NCI-H460 (cell line): Measurements from ENCODE around the gene FNDC3B. TPM values are rescaled to one million over a fixed set of nuclear protein-coding genes. Genes with fewer than 3 reads are reported as not detected.

Experiments used
- DNase-seq: peaks from one replicate; pipeline ENCODE4 v3.0.0-alpha.2; 2016; ENCODE audit warnings: low read depth; ENCODE audit errors: extremely low read depth
- total RNA-seq: library from RNA; depleted of rRNA; stranded (reverse); fragments of >200 nt; shearing (Covaris generic); gene quantifications from 2 replicates; pipeline ENCODE4 v1.2.3, GENCODE V29; 2014

FNDC3B gene
- total RNA-seq, 1 experiment from 2014 or later = 51.4 TPM

- DNase-seq = no peak
These were observed 107.0 kb downstream of the FNDC3B start for GRCh38 chr3:172146349-172146748.

GRCh38 chr3:172147113-172147818, 107.9 kb downstream of the FNDC3B start:
- DNase-seq = no peak

GRCh38 chr3:172148241-172148640, 108.9 kb downstream of the FNDC3B start:
- DNase-seq = no peak

GRCh38 chr3:172148702-172149565, 109.6 kb downstream of the FNDC3B start:
- DNase-seq = no peak

- no peak for DNase-seq
These were observed 110.9 kb downstream of the FNDC3B start for GRCh38 chr3:172150268-172150667.

- no peak for DNase-seq
These were observed 111.7 kb downstream of the FNDC3B start for GRCh38 chr3:172150913-172151650.

GRCh38 chr3:172151651-172152649, 112.6 kb downstream of the FNDC3B start:
- DNase-seq = no peak

- DNase-seq = no peak
These were observed 113.5 kb downstream of the FNDC3B start for GRCh38 chr3:172152874-172153273.

- DNase-seq = no peak
These were observed 114.0 kb downstream of the FNDC3B start for GRCh38 chr3:172153335-172153861.

- DNase-seq = no peak
These were observed 115.6 kb downstream of the FNDC3B start for GRCh38 chr3:172154768-172155664.

GRCh38 chr3:172155897-172156585, 116.7 kb downstream of the FNDC3B start:
- DNase-seq = no peak

- DNase-seq = no peak
These were observed 117.2 kb downstream of the FNDC3B start for GRCh38 chr3:172156586-172156955.

GRCh38 chr3:172157564-172158258, 118.3 kb downstream of the FNDC3B start:
- no peak for DNase-seq

GRCh38 chr3:172158741-172159140, 119.4 kb downstream of the FNDC3B start:
- no peak for DNase-seq

GRCh38 chr3:172159376-172159775, 120.0 kb downstream of the FNDC3B start:
- DNase-seq = no peak

GRCh38 chr3:172159962-172160538, 120.7 kb downstream of the FNDC3B start:
- DNase-seq = no peak

GRCh38 chr3:172161133-172161789, 121.9 kb downstream of the FNDC3B start:
- no peak for DNase-seq
